WTC11 (cell line): ENCODE data around the gene OR6C76. TPM values are rescaled to one million over a fixed set of nuclear protein-coding genes. Genes with fewer than 3 reads are reported as not detected.

ENCODE experiments used
- ATAC-seq: fragments of 200-7000 bp; cut with Tn5 transposase; 2 replicates; pipeline ENCODE4 v1.10.0; 2021; ENCODE audit warnings: mild to moderate bottlenecking, moderate library complexity
- Bru-seq: library from RNA; stranded (reverse); fragments of 400-500 nt; gene quantifications from one replicate; lab custom pipeline; 2021; lab: Mats Ljungman, UMichigan
- CTCF ChIA-PET: fragments of 300-600 bp; sonication (Branson Sonifier 250); formaldehyde crosslinking; loops from one replicate; lab custom pipeline; 2021; ENCODE audit warnings: antibody characterized with exemption; lab: Charles Lee
- POLR2A ChIA-PET: fragments of 350-600 bp; sonication (Branson Sonifier 250); formaldehyde crosslinking; loops from one replicate; lab custom pipeline; 2021; ENCODE audit warnings: antibody characterized with exemption; lab: Charles Lee
- DNase-seq: peaks from one replicate; pipeline ENCODE4 v3.0.0; 2021; ENCODE audit warnings: low spot score
- H3K27ac Mint-ChIP-seq: 2 replicates; pipeline ENCODE4 v1.8.0; 2021; ENCODE audit warnings: mixed read lengths
- H3K27me3 Mint-ChIP-seq: 2 replicates; pipeline ENCODE4 v1.8.0; 2021; ENCODE audit warnings: low read depth, mild to moderate bottlenecking, moderate library complexity, mixed read lengths
- H3K36me3 Mint-ChIP-seq: 2 replicates; pipeline ENCODE4 v1.8.0; 2021; ENCODE audit warnings: mixed read lengths
- H3K4me1 Mint-ChIP-seq: 2 replicates; pipeline ENCODE4 v1.8.0; 2022; ENCODE audit warnings: mixed read lengths
- H3K4me3 Mint-ChIP-seq: 2 replicates; pipeline ENCODE4 v1.8.0; 2021; ENCODE audit warnings: mild to moderate bottlenecking, moderate library complexity, mixed read lengths
- H3K9me3 Mint-ChIP-seq: 2 replicates; pipeline ENCODE4 v1.8.0; 2021; ENCODE audit warnings: mixed read lengths
- ATF1 ChIP-seq: sonication (generic); formaldehyde crosslinking; IDR thresholded peaks from 2 replicates; pipeline ENCODE4 v1.8.1; 2023; ENCODE audit warnings: mild to moderate bottlenecking, moderate library complexity, missing genetic modification reagents
- CREM ChIP-seq: sonication (generic); formaldehyde crosslinking; IDR thresholded peaks from 2 replicates; pipeline ENCODE4 v1.8.1; 2022; ENCODE audit warnings: mild to moderate bottlenecking, missing genetic modification reagents, moderate library complexity
- ESRRA ChIP-seq: sonication (generic); formaldehyde crosslinking; IDR thresholded peaks from 2 replicates; pipeline ENCODE4 v1.8.1; 2022; ENCODE audit warnings: mild to moderate bottlenecking, missing genetic modification reagents, borderline replicate concordance
- IRF2 ChIP-seq: sonication (generic); formaldehyde crosslinking; IDR thresholded peaks from 2 replicates; pipeline ENCODE4 v1.8.0; 2022; ENCODE audit warnings: low read depth, missing genetic modification reagents, borderline replicate concordance
- JUN ChIP-seq: sonication (generic); formaldehyde crosslinking; IDR thresholded peaks from 2 replicates; pipeline ENCODE4 v1.8.0; 2023; ENCODE audit warnings: mild to moderate bottlenecking, missing genetic modification reagents
- MXD4 ChIP-seq: fragments of 250-450 bp; sonication (Bioruptor Pico); IDR thresholded peaks from 2 replicates; pipeline ENCODE4 v1.8.0; 2021; ENCODE audit warnings: mild to moderate bottlenecking, moderate library complexity, borderline replicate concordance
- NFATC4 ChIP-seq: fragments of 250-450 bp; sonication (Bioruptor Pico); IDR thresholded peaks from 2 replicates; pipeline ENCODE4 v1.9.0; 2021; ENCODE audit warnings: mild to moderate bottlenecking
- NFYB ChIP-seq: sonication (generic); formaldehyde crosslinking; conservative IDR thresholded peaks from 2 replicates; pipeline ENCODE4 v1.8.0; 2022; ENCODE audit warnings: low read depth, missing genetic modification reagents
- NR2C2 ChIP-seq: sonication (generic); formaldehyde crosslinking; IDR thresholded peaks from 2 replicates; pipeline ENCODE4 v1.8.0; 2022; ENCODE audit warnings: mild to moderate bottlenecking, missing genetic modification reagents
- OVOL2 ChIP-seq: fragments of 250-450 bp; sonication (Bioruptor Pico); IDR thresholded peaks from 2 replicates; pipeline ENCODE4 v1.9.0; 2021; ENCODE audit warnings: mild to moderate bottlenecking, borderline replicate concordance
- SMAD3 ChIP-seq: sonication (generic); formaldehyde crosslinking; IDR thresholded peaks from 2 replicates; pipeline ENCODE4 v1.8.0; 2022; ENCODE audit warnings: missing genetic modification reagents, mild to moderate bottlenecking, borderline replicate concordance
- SMAD4 ChIP-seq: sonication (generic); formaldehyde crosslinking; IDR thresholded peaks from 2 replicates; pipeline ENCODE4 v1.8.0; 2022; ENCODE audit warnings: mild to moderate bottlenecking, missing genetic modification reagents
- SOX15 ChIP-seq: fragments of 250-450 bp; sonication (Bioruptor Pico); IDR thresholded peaks from 2 replicates; pipeline ENCODE4 v1.9.0; 2021; ENCODE audit warnings: mild to moderate bottlenecking
- SP1 ChIP-seq: sonication (generic); formaldehyde crosslinking; conservative IDR thresholded peaks from 2 replicates; pipeline ENCODE4 v1.8.1; 2022; ENCODE audit warnings: missing genetic modification reagents
- TP53 ChIP-seq: sonication (generic); formaldehyde crosslinking; IDR thresholded peaks from 2 replicates; pipeline ENCODE4 v1.8.1; 2023; ENCODE audit warnings: mild to moderate bottlenecking, missing genetic modification reagents
- ZBTB21 ChIP-seq: sonication (generic); formaldehyde crosslinking; IDR thresholded peaks from 2 replicates; pipeline ENCODE4 v1.8.1; 2023; ENCODE audit warnings: mild to moderate bottlenecking, missing genetic modification reagents, borderline replicate concordance
- ZNF138 ChIP-seq: sonication (generic); formaldehyde crosslinking; conservative IDR thresholded peaks from 2 replicates; pipeline ENCODE4 v1.8.1; 2022; ENCODE audit warnings: mild to moderate bottlenecking, moderate library complexity, missing genetic modification reagents
- ZNF317 ChIP-seq: sonication (generic); formaldehyde crosslinking; IDR thresholded peaks from 2 replicates; pipeline ENCODE4 v1.8.1; 2023; ENCODE audit warnings: low read depth, mild to moderate bottlenecking, moderate library complexity, missing genetic modification reagents, borderline replicate concordance
- long read RNA-seq, 3 experiments: library from RNA in 1 of 3; library from capped mRNA in 1 of 3; library from polyadenylated mRNA in 1 of 3; unstranded in 2 of 3; stranded (forward) in 1 of 3; transcript quantifications; one replicate each; pipeline ENCODE4 v2.0.0, GENCODE V29; 2021
- total RNA-seq: library from RNA; stranded (reverse); gene quantifications from 3 replicates; pipeline ENCODE4 v1.2.3, GENCODE V29; 2021
- TF ChIP-seq, protein P1 (sequence below): sonication (generic); formaldehyde crosslinking; IDR thresholded peaks from 2 replicates; pipeline ENCODE4 v1.8.1; 2022; ENCODE audit warnings: low read depth, missing genetic modification reagents, borderline replicate concordance
- TF ChIP-seq, protein P2 (sequence below): sonication (generic); formaldehyde crosslinking; conservative IDR thresholded peaks from 2 replicates; pipeline ENCODE4 v1.8.1; 2022; ENCODE audit warnings: mild to moderate bottlenecking, missing genetic modification reagents
- TF ChIP-seq, protein P3 (sequence below): sonication (generic); formaldehyde crosslinking; IDR thresholded peaks from 2 replicates; pipeline ENCODE4 v1.8.1; 2023; ENCODE audit warnings: mild to moderate bottlenecking, missing genetic modification reagents, moderate library complexity
- TF ChIP-seq, protein P4 (sequence below): sonication (generic); formaldehyde crosslinking; IDR thresholded peaks from 2 replicates; pipeline ENCODE4 v1.8.0; 2023; ENCODE audit warnings: mild to moderate bottlenecking, missing genetic modification reagents
- TF ChIP-seq, protein P5 (sequence below): sonication (generic); formaldehyde crosslinking; IDR thresholded peaks from 2 replicates; pipeline ENCODE4 v1.8.1; 2023; ENCODE audit warnings: mild to moderate bottlenecking, missing genetic modification reagents
- TF ChIP-seq, protein P6 (sequence below): sonication (generic); formaldehyde crosslinking; IDR thresholded peaks from 2 replicates; pipeline ENCODE4 v1.8.1; 2023; ENCODE audit warnings: mild to moderate bottlenecking, missing genetic modification reagents
- TF ChIP-seq, protein P7 (sequence below): sonication (generic); formaldehyde crosslinking; IDR thresholded peaks from 2 replicates; pipeline ENCODE4 v1.8.0; 2022; ENCODE audit warnings: mild to moderate bottlenecking, missing genetic modification reagents

The OR6C76 gene
- total RNA-seq = not detected in 3 replicates
- Bru-seq, nascent RNA = not detected
- long read RNA-seq, experiment 1 = 0 reads
- long read RNA-seq, experiment 2 = 0 reads
- long read RNA-seq, experiment 3 = 0 reads

DNA sequence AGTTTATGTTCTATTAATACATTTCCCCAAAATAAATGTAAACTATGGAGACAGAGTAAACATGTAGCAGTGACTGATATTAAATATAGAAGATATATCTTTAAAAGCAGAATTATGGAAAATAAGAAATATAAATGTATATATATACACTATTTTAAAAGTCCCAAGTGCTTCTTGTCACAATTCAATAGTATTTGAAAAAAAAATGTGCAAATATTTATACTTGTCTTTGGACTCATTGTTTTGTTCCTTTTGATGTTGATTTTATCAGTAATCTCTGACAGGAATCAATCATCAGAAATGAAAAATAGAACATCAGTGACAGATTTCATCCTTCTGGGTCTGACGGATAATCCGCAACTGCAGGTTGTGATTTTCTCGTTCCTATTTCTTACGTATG is at the start of gene OR6C76:
OR6C76 (plus strand) TSS at position 301 of the 400 bp plus-strand sequence; CDS start at position 301, 0 bp downstream.
- CTCF ChIA-PET = no interaction called here
- POLR2A ChIA-PET = no interaction called here
- H3K4me1 Mint-ChIP-seq = peaks cover 20% of the 10 kb centered on the region
- H3K4me3 Mint-ChIP-seq = no peak within 1 kb of the TSS
- DNase-seq = no peak
- no peaks in the 10 kb centered on the region for H3K27me3 Mint-ChIP-seq
- H3K27ac Mint-ChIP-seq = no peak within 1 kb of the TSS
- no peak for ATAC-seq
- no peaks in the 10 kb centered on the region for H3K36me3 Mint-ChIP-seq
- TF ChIP-seq ESRRA (no peak), NFATC4 (no peak), JUN (CRISPR knock-in tag) (no peak), CREM (CRISPR knock-in tag) (no peak), ZNF138 (CRISPR knock-in tag) (no peak), TP53 (CRISPR knock-in tag) (no peak), IRF2 (CRISPR knock-in tag) (no peak), SOX15 (CRISPR knock-in tag) (no peak), SP1 (CRISPR knock-in tag) (no peak), SMAD3 (CRISPR knock-in tag) (no peak), NFYB (CRISPR knock-in tag) (no peak), ZNF317 (CRISPR knock-in tag) (no peak), ZBTB21 (CRISPR knock-in tag) (no peak), NR2C2 (CRISPR knock-in tag) (no peak), OVOL2 (CRISPR knock-in tag) (no peak)
- TF ChIP-seq, protein P1, sequence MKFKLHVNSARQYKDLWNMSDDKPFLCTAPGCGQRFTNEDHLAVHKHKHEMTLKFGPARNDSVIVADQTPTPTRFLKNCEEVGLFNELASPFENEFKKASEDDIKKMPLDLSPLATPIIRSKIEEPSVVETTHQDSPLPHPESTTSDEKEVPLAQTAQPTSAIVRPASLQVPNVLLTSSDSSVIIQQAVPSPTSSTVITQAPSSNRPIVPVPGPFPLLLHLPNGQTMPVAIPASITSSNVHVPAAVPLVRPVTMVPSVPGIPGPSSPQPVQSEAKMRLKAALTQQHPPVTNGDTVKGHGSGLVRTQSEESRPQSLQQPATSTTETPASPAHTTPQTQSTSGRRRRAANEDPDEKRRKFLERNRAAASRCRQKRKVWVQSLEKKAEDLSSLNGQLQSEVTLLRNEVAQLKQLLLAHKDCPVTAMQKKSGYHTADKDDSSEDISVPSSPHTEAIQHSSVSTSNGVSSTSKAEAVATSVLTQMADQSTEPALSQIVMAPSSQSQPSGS (CRISPR knock-in tag) = no peak
- TF ChIP-seq, protein P2, sequence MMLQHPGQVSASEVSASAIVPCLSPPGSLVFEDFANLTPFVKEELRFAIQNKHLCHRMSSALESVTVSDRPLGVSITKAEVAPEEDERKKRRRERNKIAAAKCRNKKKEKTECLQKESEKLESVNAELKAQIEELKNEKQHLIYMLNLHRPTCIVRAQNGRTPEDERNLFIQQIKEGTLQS = no peak
- TF ChIP-seq, protein P3, sequence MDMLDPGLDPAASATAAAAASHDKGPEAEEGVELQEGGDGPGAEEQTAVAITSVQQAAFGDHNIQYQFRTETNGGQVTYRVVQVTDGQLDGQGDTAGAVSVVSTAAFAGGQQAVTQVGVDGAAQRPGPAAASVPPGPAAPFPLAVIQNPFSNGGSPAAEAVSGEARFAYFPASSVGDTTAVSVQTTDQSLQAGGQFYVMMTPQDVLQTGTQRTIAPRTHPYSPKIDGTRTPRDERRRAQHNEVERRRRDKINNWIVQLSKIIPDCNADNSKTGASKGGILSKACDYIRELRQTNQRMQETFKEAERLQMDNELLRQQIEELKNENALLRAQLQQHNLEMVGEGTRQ = no peak
- TF ChIP-seq, protein P4, sequence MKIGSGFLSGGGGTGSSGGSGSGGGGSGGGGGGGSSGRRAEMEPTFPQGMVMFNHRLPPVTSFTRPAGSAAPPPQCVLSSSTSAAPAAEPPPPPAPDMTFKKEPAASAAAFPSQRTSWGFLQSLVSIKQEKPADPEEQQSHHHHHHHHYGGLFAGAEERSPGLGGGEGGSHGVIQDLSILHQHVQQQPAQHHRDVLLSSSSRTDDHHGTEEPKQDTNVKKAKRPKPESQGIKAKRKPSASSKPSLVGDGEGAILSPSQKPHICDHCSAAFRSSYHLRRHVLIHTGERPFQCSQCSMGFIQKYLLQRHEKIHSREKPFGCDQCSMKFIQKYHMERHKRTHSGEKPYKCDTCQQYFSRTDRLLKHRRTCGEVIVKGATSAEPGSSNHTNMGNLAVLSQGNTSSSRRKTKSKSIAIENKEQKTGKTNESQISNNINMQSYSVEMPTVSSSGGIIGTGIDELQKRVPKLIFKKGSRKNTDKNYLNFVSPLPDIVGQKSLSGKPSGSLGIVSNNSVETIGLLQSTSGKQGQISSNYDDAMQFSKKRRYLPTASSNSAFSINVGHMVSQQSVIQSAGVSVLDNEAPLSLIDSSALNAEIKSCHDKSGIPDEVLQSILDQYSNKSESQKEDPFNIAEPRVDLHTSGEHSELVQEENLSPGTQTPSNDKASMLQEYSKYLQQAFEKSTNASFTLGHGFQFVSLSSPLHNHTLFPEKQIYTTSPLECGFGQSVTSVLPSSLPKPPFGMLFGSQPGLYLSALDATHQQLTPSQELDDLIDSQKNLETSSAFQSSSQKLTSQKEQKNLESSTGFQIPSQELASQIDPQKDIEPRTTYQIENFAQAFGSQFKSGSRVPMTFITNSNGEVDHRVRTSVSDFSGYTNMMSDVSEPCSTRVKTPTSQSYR = no peak
- no peaks in the 10 kb centered on the region for H3K9me3 Mint-ChIP-seq

DNA sequence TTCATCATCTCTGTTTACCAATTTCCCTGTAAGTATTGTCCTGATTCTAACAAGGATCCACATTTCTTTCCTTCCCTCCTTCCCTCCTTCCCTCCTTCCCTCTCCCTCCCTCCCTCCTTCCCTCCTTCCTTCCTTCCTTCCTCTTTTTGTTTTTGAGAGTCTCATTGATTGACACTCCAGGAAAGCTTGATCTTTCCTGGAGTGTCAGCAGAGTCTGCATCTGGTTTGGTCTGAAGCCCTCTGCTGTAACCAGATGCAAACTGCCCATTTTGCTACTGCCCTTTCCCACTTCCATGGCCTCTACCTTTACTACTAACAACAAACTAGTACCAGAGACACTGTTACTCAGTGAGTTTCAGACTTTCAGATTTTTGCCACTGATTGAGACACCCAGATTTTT is 40.2 kb upstream of the OR6C76 start:
- H3K27ac Mint-ChIP-seq = 0 out of 2 replicates have a peak overlapping the region, but pooled peaks have one; percentile 22
- ATAC-seq = peak; percentile 65
- no peak for TF ChIP-seq MXD4 (CRISPR knock-in tag)
- TF ChIP-seq, protein P5, sequence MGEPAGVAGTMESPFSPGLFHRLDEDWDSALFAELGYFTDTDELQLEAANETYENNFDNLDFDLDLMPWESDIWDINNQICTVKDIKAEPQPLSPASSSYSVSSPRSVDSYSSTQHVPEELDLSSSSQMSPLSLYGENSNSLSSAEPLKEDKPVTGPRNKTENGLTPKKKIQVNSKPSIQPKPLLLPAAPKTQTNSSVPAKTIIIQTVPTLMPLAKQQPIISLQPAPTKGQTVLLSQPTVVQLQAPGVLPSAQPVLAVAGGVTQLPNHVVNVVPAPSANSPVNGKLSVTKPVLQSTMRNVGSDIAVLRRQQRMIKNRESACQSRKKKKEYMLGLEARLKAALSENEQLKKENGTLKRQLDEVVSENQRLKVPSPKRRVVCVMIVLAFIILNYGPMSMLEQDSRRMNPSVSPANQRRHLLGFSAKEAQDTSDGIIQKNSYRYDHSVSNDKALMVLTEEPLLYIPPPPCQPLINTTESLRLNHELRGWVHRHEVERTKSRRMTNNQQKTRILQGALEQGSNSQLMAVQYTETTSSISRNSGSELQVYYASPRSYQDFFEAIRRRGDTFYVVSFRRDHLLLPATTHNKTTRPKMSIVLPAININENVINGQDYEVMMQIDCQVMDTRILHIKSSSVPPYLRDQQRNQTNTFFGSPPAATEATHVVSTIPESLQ (CRISPR knock-in tag) = no peak
- TF ChIP-seq SMAD4 (CRISPR knock-in tag) = no peak
- no peak for TF ChIP-seq SMAD3 (CRISPR knock-in tag)
- no peak for TF ChIP-seq ATF1 (CRISPR knock-in tag)
- TF ChIP-seq, protein P6, sequence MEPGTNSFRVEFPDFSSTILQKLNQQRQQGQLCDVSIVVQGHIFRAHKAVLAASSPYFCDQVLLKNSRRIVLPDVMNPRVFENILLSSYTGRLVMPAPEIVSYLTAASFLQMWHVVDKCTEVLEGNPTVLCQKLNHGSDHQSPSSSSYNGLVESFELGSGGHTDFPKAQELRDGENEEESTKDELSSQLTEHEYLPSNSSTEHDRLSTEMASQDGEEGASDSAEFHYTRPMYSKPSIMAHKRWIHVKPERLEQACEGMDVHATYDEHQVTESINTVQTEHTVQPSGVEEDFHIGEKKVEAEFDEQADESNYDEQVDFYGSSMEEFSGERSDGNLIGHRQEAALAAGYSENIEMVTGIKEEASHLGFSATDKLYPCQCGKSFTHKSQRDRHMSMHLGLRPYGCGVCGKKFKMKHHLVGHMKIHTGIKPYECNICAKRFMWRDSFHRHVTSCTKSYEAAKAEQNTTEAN = no peak
- TF ChIP-seq, protein P7, sequence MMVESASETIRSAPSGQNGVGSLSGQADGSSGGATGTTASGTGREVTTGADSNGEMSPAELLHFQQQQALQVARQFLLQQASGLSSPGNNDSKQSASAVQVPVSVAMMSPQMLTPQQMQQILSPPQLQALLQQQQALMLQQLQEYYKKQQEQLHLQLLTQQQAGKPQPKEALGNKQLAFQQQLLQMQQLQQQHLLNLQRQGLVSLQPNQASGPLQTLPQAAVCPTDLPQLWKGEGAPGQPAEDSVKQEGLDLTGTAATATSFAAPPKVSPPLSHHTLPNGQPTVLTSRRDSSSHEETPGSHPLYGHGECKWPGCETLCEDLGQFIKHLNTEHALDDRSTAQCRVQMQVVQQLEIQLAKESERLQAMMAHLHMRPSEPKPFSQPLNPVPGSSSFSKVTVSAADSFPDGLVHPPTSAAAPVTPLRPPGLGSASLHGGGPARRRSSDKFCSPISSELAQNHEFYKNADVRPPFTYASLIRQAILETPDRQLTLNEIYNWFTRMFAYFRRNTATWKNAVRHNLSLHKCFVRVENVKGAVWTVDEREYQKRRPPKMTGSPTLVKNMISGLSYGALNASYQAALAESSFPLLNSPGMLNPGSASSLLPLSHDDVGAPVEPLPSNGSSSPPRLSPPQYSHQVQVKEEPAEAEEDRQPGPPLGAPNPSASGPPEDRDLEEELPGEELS (CRISPR knock-in tag) = no peak
- no peak for TF ChIP-seq ZNF138 (CRISPR knock-in tag)

More for the DNA sequence above, 40.2 kb upstream of the OR6C76 start:
- Mint-ChIP-seq H3K4me3 (peak overlapping the region; percentile 34; the same call in 1 of the 2 replicates), H3K4me1 (peaks cover 14% of the 10 kb centered on the region), H3K27me3 (no peaks in the 10 kb centered on the region), H3K9me3 (no peaks in the 10 kb centered on the region), H3K36me3 (no peaks in the 10 kb centered on the region)
- ChIA-PET POLR2A (no interaction called here), CTCF (interaction anchor here (0.6 kb wide), 1 partner anchor 32 kb away, joined by 5 read pairs; no protein-coding TSS in a partner anchor)
- no peak for DNase-seq
